HEK293T (cell line): ENCODE results near the gene FETUB.

Experiments used
- CTCF ChIA-PET: fragments of 350-600 bp; formaldehyde crosslinking; extraction: SDS; loops from one replicate; lab custom pipeline; 2021; ENCODE audit warnings: antibody characterized with exemption, inconsistent platforms; lab: Yijun Ruan, JAX
- POLR2A ChIA-PET: fragments of 350-600 bp; formaldehyde crosslinking; extraction: SDS; loops from one replicate; lab custom pipeline; 2020; ENCODE audit warnings: antibody characterized with exemption, inconsistent platforms; lab: Yijun Ruan, JAX
- DNase-seq: peaks from one replicate; pipeline ENCODE4 v3.0.0; 2012; ENCODE audit warnings: mixed read lengths; ENCODE audit errors: extremely low spot score
- ARNT ChIP-seq: fragments of 450-650 bp; IDR thresholded peaks from 2 replicates; pipeline ENCODE4 v1.6.1; 2017; ENCODE audit warnings: mild to moderate bottlenecking
- BHLHE40 ChIP-seq: fragments of 450-650 bp; IDR thresholded peaks from 2 replicates; pipeline ENCODE4 v1.6.1; 2016; ENCODE audit warnings: mild to moderate bottlenecking, moderate library complexity, borderline replicate concordance
- CTBP1 ChIP-seq: fragments of 450-650 bp; IDR thresholded peaks from 2 replicates; pipeline ENCODE4 v1.6.1; 2016; ENCODE audit warnings: borderline replicate concordance
- ELF4 ChIP-seq: fragments of 450-650 bp; IDR thresholded peaks from 2 replicates; pipeline ENCODE4 v1.6.1; 2017; ENCODE audit warnings: antibody characterized with exemption
- FOXA1 ChIP-seq: fragments of 450-650 bp; IDR thresholded peaks from 2 replicates; pipeline ENCODE4 v1.6.1; 2016; ENCODE audit warnings: mild to moderate bottlenecking
- FOXK2 ChIP-seq: fragments of 450-650 bp; IDR thresholded peaks from 2 replicates; pipeline ENCODE4 v1.6.1; 2016; ENCODE audit warnings: mild to moderate bottlenecking
- HDGF ChIP-seq: fragments of 450-650 bp; IDR thresholded peaks from 2 replicates; pipeline ENCODE4 v1.6.1; 2017; ENCODE audit warnings: antibody characterized with exemption, borderline replicate concordance
- L3MBTL2 ChIP-seq: fragments of 450-650 bp; conservative IDR thresholded peaks from 2 replicates; pipeline ENCODE4 v1.6.1; 2016; ENCODE audit warnings: mild to moderate bottlenecking
- LEF1 ChIP-seq: fragments of 450-650 bp; IDR thresholded peaks from 2 replicates; pipeline ENCODE4 v1.6.1; 2017; ENCODE audit warnings: mild to moderate bottlenecking, borderline replicate concordance
- NFRKB ChIP-seq: fragments of 450-650 bp; IDR thresholded peaks from 2 replicates; pipeline ENCODE4 v1.6.1; 2016; ENCODE audit warnings: mild to moderate bottlenecking, moderate library complexity
- SP1 ChIP-seq: fragments of 450-650 bp; IDR thresholded peaks from 2 replicates; pipeline ENCODE4 v1.6.1; 2017
- SUZ12 ChIP-seq: fragments of 450-650 bp; IDR thresholded peaks from 2 replicates; pipeline ENCODE4 v1.6.1; 2016; ENCODE audit warnings: mild to moderate bottlenecking
- TARDBP ChIP-seq: fragments of 450-650 bp; IDR thresholded peaks from 2 replicates; pipeline ENCODE4 v1.6.1; 2016
- ZNF384 ChIP-seq: fragments of 450-650 bp; IDR thresholded peaks from 2 replicates; pipeline ENCODE4 v1.6.1; 2016
- TF ChIP-seq, protein P1 (sequence below): fragments of 450-650 bp; IDR thresholded peaks from 2 replicates; pipeline ENCODE4 v1.6.1; 2016

Gene FETUB

DNA sequence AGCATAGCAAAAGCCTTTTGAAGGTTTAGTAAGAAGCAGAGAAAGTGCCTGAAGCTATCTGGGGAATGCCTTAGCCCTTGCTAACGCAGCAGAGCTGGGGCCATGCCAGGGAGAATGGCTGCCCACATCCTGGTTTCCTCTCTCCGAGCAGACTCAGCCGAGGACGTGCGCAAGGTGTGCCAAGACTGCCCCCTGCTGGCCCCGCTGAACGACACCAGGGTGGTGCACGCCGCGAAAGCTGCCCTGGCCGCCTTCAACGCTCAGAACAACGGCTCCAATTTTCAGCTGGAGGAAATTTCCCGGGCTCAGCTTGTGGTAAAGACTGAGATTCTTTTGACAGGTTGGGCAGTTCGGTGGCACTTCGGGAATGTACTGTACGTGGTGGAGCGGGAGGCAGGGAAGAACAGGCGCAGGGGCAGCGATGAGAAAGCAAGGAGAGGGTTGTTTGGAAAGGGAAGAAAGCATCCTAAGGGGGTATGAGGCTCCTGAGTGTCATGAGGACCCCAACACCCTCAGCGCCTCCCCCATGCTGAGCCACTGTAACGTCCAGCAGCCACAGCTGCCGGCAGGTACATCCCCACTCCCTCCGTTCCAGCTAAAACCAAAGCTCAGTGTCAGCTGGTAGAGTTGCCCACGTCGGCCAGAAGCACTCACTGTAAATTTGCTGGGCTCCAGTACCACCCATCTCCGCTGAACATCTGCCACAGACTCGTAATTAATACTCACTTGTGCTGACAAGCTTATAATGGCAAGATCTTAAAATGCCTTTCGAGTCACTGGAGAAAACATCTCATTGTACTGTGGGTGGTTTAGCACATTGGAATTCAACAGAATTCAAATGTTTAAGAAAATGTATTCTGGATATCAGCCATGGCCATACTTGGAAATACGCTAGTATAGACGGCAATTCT, 22.9 kb upstream of the FETUB start:
- TF ChIP-seq, protein P1, sequence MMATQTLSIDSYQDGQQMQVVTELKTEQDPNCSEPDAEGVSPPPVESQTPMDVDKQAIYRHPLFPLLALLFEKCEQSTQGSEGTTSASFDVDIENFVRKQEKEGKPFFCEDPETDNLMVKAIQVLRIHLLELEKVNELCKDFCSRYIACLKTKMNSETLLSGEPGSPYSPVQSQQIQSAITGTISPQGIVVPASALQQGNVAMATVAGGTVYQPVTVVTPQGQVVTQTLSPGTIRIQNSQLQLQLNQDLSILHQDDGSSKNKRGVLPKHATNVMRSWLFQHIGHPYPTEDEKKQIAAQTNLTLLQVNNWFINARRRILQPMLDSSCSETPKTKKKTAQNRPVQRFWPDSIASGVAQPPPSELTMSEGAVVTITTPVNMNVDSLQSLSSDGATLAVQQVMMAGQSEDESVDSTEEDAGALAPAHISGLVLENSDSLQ, result no peak
- TF ChIP-seq LEF1 (no peak), FOXK2 (no peak), CTBP1 (no peak), TARDBP (no peak), SP1 (no peak), FOXA1 (no peak), ZNF384 (no peak)
- POLR2A ChIA-PET, result interaction anchor here (0.8 to 1.1 kb wide), 3 partner anchors 26 to 210 kb away, joined by 3 to 4 read pairs (median 4); no protein-coding TSS in a partner anchor
- CTCF ChIA-PET, result interaction anchor here (0.6 to 1.5 kb wide), 10 partner anchors 16 to 204 kb away, joined by 3 to 5 read pairs (median 3); no protein-coding TSS in a partner anchor
- DNase-seq, result peak; percentile 80

DNA sequence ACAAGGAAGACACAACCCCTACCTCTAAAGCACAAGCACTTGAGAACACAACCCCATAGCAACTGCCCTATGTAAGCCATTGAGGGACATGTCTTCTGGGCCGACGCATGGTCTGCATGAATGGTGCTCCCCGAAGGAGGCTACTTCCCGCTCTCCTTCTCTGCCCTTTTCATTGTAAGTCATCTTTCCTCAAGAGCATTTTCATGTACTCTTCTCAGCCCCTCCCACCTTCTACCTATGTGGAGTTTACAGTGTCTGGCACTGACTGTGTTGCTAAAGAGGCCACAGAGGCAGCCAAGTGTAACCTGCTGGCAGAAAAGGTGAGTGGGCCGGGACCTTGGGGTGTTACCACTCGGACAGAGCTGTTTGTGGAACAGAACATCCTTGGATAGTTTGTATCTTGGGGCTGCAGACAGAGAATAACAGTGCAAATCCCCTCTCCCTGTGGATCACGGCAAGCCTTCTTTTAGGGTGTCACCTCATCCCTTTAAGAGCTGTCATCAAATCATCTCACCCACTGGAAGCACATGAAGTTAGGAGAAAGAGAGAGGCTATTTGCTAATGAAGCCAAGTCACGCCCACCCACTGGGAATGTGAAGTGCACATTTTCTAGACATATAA, 21.8 kb upstream of the FETUB start:
- POLR2A ChIA-PET, result no interaction called here
- DNase-seq, result no peak
- CTCF ChIA-PET, result no interaction called here
- TF ChIP-seq HDGF (no peak), BHLHE40 (no peak), ZNF384 (no peak), TARDBP (no peak), FOXK2 (no peak), CTBP1 (no peak), L3MBTL2 (no peak), FOXA1 (no peak), ARNT (no peak), LEF1 (no peak), SUZ12 (no peak)
- TF ChIP-seq, protein P1, result no peak

DNA sequence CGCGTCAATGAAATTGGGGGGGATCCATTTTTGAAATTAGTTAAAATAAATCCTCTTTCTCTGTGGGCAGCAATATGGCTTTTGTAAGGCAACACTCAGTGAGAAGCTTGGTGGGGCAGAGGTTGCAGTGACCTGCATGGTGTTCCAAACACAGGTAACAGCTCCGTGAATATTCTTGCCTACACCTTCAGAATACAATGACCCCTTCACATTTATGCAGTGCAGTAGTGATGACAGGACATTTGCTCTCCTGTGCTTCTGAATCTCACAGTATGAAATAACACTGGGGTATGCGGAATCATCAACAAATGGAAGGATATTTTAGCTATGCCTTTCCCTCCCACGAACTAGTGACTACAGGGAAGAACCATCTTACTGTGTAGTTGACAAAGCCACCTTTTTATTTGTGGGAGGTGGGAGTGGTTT, 20.4 kb upstream of the FETUB start:
- TF ChIP-seq ELF4, result no peak
- no peak for TF ChIP-seq SUZ12
- no peak for TF ChIP-seq FOXA1
- TF ChIP-seq TARDBP, result no peak
- TF ChIP-seq BHLHE40, result no peak
- no peak for TF ChIP-seq CTBP1
- TF ChIP-seq ZNF384, result no peak
- no peak for TF ChIP-seq L3MBTL2
- no peak for TF ChIP-seq FOXK2
- TF ChIP-seq SP1, result no peak
- TF ChIP-seq, protein P1, result no peak
- POLR2A ChIA-PET, result no interaction called here
- CTCF ChIA-PET, result no interaction called here
- DNase-seq, result no peak

DNA sequence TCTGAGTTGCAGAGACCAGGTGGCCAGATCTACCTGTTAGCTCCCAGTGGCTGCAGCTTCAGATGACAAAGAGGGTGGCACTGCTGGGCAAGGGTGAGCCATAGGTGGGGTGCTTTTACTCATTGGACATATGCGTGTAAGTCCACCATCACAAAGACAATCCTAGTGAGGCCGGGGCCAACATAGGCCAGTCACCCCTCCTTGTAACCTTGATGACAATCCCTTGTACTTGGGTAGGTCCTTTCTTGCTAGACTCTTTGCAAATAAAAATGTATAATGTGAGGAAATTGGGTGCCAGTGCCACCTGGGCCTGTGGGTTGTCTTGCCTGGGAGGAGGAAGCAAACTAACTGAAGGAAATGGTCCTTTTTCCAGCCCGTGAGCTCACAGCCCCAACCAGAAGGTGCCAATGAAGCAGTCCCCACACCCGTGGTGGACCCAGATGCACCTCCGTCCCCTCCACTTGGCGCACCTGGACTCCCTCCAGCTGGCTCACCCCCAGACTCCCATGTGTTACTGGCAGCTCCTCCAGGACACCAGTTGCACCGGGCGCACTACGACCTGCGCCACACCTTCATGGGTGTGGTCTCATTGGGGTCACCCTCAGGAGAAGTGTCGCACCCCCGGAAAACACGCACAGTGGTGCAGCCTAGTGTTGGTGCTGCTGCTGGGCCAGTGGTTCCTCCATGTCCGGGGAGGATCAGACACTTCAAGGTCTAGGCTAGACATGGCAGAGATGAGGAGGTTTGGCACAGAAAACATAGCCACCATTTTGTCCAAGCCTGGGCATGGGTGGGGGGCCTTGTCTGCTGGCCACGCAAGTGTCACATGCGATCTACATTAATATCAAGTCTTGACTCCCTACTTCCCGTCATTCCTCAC, 19.7 kb upstream of the FETUB start:
- TF ChIP-seq HDGF, result no peak
- no peak for TF ChIP-seq FOXK2
- TF ChIP-seq TARDBP, result no peak
- TF ChIP-seq LEF1, result no peak
- no peak for TF ChIP-seq SUZ12
- no peak for TF ChIP-seq FOXA1
- TF ChIP-seq BHLHE40, result no peak
- no peak for TF ChIP-seq ELF4
- TF ChIP-seq ARNT, result no peak
- TF ChIP-seq ZNF384, result no peak
- no peak for TF ChIP-seq SP1
- TF ChIP-seq NFRKB, result no peak
- no peak for TF ChIP-seq L3MBTL2
- ChIA-PET POLR2A (no interaction called here), CTCF (no interaction called here)
- no peak for DNase-seq

DNA sequence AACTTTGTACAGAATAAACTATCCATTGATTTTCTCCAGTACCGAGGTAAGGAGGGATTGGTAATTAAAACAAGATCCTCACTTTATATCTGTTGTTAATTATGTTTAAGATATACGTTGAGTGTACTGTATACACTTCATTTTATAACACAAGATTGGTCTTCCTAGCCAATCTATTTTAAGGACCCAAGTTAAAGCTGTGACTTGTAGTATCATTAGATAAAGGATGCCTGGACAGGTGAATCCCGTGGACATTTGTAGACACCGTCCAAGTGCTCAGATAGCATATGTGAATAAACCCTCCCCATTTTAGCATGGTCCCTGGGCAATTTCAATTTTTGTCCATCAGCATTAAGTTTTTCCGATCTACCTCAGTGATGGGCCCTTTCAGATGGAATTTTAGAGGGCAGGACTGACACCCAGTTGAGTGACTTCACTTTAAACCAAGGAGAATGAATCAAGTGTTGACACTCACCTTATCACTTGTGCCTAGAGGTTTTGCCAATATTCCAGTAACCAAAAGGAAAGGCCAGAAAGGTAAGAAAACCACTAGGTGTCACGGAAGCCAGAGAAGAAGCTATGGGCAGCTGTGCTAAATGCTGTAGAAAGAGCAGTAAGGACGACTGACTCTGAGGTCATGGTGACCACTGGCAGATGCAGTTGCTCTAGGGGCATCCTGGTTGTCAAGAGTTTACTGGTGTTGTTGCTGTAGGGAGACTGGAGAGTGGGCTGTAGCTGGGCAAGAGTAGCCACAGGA, 18.1 kb upstream of the FETUB start:
- ChIA-PET POLR2A (no interaction called here), CTCF (no interaction called here)
- no peak for DNase-seq
- TF ChIP-seq SP1, result no peak
- TF ChIP-seq CTBP1, result no peak
- no peak for TF ChIP-seq ELF4
- no peak for TF ChIP-seq SUZ12
- TF ChIP-seq, protein P1, result no peak
- TF ChIP-seq ZNF384, result no peak
- TF ChIP-seq NFRKB, result no peak
- no peak for TF ChIP-seq FOXK2
- TF ChIP-seq TARDBP, result no peak
